Limb (tissue), 2 donors: ENCODE measurements around the gene DIO3.
"Not testable (repeated sequence)": the region's sequence is repeated elsewhere in the genome, so short reads cannot be mapped to it uniquely, and the experiment has no call there.

Experiments
- DNase-seq, 2 donors: peaks; one replicate each; pipeline ENCODE4 v3.0.0-alpha.2; 2016; ENCODE audit errors: extremely low spot score in 2 of 2

Gene DIO3

DNA sequence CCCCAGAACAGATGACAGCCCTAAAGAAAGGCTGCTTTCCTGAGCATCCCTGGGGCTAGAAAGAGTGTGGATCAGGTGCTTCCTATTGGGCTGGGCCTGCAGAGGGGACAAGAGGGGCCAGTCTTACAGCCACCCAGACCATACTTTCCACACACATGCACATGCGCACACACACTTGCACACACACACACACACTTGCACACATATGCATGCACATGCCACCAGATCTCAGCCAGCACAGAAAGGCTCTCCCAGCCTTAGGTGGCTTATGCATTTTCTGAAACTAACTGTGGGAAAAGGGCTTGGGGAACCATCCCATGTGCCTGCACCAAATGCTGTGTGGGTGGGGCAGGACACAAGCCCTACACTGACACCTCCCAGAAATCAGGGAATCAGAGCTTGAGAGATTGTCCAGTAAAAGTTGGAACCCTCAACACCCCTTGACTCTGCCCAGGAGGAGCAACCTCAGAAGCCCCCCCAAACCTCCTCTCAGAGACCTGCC, 2.5 kb upstream of the DIO3 start:
- no peak for DNase-seq

DNA sequence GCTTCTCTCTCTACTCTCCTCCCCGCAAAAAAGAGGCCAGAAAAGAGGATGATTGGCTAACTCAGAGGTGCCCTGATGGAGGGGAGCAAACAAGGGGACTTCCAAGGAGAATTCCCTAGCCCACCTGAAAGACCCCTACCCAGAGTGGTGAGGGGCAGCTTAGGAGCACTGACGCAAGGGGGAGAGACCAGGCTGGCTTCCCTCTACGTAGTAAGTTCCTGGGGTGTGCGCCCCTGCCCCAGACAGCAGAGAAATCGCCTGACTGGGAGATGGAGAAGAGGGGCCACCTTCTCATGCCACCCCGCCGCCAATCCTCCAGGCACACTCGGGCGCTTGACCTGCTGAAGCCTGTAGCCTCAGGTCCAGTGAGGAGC, 2.1 kb upstream of the DIO3 start:
- no peak for DNase-seq

DNA sequence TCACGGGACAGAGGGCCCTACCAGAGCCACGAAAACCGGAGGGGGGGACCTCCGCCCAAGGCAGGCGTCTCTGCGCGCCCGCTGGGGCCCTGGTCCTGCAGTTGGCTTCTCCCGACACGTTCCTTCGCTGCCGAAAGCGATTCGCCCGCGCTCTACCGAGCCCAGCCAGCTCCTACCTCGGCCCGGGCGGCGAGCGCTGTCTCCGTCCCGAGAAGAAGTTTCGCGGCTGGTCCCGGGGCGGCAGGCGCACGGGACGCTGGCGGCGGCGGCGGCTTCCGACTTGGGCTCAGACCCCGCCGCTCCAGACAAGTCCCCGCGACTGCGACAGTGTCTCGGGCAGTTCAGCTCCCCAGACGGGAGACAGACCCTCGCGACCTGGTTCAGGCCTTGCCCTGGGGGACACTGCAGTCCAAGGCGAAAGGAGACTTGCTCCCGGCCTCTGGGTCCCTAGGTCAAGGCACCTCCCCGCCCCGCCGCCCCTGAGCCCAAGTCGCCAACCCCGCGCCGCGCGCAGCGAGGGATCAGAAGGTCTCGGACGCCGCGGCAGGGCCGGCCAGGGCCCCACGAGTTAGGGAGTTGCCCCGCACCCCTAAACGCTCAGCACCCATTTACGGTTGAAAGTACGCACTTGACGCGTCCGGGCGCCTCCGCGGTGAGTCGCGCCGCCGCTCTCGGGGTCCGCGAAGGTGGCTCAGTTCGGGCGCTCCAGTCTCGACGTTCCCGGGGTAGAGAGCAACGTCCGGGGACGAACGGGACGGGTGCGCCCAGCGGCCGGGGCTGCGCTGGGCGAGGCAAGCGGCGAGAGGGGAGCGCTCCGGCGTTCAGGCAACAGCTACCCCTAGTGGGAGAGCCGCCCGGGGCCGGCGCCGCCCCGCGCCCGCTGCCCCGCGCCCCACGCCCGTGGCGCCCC, 1.4 kb upstream of the DIO3 start:
- peak in 1 of 2 donors; percentile 60 for DNase-seq

DNA sequence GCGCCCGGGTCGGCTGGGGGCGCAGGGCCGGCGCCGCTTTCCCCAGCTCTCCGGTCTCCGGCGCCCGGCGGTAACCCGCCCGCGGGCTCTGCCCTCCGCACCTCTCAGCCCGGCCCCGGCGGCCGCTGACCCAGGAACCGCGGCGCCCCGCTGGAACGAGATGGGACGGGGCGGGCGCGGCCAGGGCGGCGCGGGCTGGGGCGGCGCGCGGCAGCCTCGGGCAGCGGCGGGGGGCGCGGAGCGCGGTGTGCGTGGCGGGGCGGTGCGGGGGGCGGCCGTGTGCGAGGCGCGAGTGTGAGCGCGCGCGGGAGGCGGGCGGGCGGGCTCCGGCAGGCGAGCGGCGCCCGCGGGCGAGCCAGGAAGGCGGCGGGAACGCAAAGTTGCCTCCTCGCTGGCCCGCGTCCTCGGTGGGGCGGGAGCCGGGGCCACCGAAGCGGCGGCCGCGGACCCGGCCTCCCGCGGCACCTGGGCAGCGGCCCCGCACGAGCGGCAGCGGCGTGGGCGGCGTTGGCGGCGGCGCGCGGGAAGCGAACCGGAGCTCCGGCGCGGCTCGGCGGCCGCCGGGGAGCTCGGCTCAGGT, 671 bp upstream of the DIO3 start:
- DNase-seq: no peak

DNA sequence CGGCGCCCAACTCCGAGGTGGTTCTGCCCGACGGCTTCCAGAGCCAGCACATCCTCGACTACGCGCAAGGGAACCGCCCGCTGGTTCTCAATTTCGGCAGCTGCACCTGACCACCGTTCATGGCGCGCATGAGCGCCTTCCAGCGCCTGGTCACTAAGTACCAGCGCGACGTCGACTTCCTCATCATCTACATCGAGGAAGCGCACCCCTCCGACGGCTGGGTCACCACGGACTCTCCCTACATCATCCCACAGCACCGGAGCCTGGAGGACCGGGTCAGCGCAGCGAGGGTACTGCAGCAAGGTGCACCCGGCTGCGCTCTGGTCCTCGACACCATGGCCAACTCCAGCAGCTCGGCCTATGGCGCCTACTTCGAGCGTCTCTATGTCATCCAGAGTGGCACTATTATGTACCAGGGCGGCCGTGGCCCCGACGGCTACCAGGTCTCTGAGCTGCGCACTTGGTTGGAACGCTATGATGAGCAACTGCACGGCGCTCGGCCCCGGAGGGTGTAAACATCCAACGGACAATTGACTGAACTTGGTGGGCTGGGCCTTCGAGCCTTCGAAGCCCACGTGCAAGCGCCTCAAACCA, 699 bp downstream of the DIO3 start:
- no peak for DNase-seq

DNA sequence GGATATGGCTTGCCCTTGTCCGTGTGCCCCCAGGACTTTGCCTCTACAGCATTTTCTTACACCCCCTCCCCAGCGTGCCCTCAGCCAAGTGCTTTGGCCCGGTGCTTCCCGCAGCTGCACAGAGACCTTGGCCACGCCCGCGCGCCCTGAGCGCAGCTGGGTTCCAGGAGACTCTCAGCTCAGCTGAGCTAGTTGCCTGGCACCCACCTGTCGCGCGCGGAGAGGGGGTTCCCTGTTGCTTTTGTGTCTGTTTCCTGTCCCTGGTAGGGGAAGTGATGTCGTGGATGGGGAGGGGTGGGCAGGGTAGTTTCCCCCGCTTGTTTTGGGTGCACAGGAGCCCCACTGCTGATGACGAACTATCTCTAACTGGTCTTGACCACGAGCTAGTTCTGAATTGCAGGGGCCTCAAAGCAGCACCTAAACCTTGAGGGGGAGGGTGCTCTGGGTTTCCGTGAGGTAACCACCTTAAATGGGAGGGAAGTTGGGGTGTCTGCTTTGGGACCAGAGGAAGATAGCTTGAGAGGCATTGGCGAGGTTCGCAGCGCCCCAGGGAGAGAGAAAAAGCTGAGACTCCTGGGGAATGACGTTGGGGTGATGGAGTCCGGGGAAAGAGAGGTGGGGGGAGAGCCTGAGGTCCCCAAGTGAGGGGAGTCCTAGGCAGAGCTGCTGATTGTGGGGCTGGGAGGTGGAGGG, 1.5 kb downstream of the DIO3 start:
- no peak for DNase-seq

DNA sequence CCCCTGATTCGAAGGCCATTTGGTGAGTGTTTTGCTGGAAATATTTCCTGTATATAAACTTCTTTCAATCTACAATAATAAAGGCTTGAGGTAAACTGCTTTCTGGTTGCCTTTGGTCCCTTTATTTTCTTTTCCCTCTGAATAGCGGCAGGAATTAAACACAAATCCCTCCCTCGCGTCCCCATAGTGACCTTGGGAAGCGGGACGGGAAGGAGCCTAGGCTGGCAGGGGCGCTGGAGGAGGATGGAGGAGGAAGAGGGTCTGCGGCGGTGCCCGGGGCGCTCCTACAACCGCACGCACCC, 2.0 kb downstream of the DIO3 start:
- DNase-seq: no peak

DNA sequence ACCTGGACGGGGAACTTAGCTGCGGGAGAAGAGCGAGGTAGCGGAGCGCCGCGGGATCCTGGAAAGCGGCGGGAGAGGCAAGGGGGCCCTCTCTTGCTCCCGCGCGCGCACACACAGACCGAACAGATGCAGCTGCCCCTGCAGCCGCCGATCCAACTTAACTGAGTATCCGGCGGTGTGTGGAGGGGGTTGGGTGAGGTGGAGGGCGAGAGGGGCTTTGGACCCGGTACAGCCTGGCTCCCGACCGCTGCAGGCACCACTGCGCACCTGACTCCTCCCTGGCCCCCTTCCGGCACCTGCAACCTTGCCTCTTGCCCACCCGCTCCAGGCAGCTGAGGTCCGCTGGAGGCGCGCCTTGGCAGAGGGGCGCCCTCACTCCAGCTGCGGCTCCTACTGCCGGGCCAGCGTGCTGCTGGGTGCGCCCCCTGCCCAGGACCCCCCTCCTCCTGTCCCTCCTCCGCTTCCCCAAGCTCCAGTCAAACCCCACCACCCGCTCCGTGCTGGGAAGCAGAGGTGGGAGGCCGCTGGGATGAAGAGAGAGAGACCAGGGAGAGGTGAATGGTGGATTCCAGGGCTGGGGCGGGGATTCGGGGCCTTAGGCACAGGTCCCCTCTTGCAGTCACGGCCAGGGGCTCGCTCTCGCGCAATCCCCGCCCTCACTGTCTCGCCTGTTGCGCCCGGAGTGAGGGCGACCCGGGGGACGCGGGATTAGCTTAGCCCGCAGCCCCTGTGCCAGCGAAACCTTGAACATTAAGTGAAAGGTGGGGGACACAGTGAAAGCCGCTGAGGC, 2.6 kb downstream of the DIO3 start:
- no peak for DNase-seq

DNA sequence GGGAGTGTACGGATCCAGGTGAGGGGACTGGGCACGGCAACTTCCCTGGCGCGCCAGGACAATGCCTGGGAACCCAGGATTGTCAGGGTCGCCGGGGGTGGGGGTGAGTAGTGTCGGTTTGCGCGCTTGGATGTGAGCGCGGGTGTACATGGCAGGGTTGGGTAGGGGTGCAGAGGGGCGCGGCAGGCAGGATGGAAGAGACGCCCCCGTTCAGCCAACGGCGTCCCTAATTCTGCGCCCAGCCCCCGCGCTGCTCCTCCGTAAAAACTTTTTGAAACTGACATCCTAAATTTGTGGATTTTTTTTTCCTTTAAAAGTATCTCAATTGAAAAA, 3.1 kb downstream of the DIO3 start:
- DNase-seq: no peak

DNA sequence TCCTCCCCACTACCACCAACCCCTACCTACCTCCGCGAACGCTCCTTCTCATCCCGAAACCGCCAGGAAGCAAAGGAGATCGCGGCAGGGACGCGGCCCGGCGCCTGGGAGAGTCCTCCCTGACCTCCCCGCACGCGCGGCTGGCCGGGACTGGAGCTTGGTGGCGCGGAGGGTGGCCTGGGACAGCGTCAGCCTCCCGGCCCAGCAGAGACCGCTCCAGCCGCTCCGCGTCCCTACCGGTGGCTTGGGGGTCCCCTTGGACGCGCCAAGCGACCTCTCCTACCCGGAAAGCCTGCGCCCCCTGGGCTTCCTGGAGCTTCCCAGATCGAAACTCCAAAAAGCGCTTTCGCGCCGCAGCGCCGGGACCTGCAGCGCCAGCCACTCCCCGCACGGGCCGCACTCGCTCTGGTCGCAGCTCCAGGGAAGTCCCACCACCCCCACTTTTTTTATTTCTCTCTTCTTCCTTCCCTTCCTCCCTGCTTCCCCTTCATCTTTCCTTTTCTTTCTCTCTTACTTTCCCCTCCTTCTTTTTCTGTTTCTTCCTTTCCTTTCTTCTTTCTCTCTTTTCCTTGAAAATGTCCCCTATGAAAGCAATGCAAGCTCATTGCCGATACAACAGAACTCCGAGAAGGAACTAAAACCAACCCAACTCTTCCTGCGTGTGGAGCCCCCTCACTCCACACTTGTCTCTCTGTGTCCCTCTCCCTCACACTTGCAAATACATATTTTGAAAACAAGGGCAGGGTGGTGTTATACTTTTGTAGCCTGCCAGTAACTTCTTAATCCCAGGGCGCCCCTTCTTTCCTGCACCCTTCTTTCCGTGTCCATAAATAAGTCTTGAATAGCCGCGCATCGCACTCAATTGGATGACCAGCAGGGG, 3.8 kb downstream of the DIO3 start:
- DNase-seq: no peak

DNA sequence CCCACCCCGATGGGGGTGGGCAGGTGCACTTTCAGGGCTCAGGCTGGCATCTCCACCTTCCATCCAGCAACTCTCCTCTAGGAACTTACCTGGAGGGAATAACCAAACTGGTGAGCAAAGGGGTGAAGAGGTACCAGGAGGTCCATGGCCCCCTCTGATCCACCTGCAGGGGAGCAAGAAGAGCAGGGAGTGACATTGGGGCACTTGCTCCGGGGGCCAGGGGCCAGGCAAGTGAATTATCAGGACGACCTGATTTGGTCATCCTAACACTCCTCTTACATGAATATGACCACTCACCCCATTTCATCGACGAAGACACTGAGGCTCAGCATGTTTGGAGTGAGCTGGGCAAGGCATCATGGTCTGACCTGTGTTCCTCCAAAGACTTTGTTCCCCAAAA, 6.0 kb downstream of the DIO3 start:
- DNase-seq: no peak

DNA sequence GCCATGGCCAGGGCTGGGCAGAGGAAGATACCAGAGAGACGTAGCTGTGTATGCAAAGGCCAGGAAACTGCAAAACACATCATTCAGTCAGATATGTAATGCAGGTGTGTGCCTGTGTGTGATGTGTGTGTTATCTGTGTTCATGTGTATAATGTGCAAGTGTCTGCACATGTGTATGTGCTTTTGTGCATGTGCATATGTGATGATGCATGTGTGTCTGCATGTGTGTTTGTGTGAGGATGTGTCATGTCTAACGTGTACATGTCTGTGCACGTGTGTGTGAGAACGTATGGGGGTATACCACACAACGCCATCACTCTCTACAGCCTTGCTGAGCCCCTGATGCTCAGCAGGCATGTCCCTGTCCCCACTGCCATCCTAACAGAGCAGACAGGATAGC, 9.7 kb downstream of the DIO3 start:
- no peak for DNase-seq

DNA sequence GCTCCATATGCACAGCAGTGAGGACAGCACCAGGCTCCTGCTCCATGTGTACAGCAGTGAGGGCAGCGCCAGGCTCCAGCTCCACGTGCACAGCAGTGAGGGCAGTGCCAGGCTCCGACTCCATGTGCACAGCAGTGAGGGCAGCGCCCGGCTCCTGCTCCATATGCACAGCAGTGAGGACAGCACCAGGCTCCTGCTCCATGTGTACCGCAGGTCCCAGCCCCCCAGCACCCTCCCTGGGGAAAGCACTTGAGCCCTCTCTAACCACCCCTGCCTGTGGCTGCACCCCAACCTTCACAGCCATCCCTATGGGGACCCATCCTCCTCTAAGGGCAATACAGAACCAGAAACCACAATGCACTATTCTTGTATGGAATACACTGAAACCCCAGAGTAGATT, 11.2 kb downstream of the DIO3 start:
- not testable (repeated sequence) for DNase-seq

DNA sequence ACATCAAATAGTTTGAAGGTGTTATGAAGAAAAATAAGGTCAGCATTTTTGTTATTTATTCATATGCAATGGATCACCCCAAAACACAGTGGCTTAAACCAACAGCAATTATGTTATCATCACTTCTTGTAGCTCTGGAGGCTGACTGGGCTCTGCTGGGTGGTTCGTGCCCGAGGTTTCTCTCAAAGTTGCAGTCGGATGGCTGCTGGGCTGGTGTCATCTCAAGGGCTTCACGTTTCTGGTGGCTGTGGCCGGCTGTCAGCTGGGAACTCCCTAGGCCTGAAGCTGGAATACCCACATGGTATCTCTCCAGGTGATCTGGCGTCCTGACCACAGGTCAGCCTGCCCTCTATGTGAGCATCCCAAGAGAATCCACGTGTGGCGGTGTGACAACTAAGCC, 12.0 kb downstream of the DIO3 start:
- no peak for DNase-seq

DNA sequence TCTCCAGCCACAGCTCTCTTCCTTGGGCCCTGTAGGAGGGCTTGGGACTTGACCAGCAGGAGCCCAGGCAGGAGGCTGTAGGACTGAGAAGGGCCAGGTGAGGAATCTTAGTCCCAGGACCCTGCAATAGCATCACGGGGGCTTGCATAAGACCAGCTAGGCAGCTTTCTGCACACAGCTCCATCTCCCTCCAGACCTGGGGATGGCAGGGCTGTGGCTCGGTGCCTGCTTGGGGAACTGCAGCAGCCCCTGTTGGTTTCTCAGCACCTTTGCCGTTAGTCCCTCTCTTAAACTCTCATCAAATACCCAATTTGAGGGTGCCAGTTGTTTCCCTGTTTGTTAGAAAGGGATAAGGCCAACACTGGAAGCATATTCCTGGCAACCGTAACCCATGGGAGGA, 14.3 kb downstream of the DIO3 start:
- no peak for DNase-seq

DNA sequence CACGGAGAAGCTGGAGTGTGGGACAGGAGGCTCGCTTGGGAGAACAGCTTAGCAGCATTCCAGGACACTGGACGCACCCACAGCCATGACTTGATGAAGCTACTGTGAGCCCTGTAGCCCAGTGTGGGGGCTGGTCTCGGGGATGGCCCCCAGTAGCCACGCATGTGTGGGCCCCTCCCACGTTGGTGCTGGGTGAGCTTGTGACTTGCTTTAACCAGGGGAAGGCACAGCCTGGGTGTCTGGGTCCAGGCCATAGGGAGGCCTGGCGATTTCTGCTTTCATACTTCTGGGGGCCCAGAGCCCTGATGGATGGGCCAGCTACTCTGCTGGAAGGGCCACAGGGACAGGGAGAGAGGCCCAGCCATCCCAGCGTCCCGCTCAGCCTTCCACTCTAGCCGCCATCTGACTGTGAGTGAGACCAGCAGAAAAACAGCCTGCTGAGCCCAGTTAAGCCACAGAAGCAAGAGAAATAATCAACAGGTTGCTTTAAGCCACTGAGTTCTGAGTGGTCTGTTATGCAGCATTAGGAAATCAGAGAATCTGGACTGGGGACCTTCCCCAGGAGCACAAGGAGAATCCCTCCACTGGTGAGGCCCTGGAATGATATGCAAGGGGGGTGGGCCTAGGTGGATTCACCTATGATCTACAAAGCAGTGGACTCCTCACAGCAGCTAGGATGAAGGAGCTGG, 16.1 kb downstream of the DIO3 start:
- no peak for DNase-seq

DNA sequence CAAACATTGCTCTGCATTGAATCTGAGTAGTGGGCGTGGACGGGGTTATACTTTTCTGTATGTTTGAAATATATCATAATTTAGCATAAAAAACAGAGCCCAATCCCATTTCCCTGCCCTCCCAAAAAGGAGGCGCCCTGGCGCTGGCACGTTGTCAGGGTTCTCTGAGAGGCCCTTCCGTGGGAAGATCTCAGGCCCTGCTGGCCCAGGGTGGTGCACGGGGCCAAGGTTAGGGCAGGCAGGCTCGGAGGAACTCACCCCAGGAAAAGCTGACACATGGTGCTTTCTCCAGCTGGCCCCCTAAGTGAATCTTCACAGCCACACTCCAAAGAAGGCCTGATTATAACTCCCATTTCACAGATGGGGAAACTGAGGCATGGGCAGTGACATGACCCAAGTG, 17.2 kb downstream of the DIO3 start:
- DNase-seq: no peak

DNA sequence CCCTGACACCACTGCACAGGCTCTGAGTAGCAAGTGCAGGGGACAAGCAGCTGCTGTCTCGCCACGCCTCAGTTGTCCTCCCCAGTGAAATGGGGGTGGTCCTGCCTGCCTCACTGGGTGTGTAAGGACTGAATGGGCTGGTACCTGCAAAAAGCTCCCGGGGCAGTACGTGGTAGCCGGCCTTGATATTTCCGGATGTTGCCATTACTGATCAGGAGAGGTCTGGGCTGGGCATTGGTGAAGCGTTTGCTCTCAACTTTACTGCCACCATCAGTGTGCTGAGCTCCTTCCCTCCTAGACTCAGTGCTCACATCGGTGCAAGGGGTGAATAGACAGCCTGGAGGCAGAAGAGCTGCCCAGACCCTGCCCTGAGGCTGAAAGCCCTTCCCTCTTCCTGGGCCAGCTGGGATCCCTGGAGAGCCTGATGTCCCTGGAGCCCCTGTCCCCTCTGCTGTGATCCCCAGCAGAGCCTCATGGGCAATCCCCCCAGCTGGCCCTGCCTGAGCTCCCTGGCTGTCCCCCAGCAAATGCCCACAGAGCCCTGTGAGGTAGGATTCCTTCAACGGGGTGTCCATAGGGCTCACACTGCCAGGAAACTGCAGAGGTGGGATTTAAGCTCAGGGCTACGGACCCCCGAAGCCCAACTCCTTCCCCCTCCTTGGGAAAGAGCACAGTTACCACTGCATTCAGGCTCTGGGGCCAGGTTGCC, 18.2 kb downstream of the DIO3 start:
- no peak for DNase-seq

DNA sequence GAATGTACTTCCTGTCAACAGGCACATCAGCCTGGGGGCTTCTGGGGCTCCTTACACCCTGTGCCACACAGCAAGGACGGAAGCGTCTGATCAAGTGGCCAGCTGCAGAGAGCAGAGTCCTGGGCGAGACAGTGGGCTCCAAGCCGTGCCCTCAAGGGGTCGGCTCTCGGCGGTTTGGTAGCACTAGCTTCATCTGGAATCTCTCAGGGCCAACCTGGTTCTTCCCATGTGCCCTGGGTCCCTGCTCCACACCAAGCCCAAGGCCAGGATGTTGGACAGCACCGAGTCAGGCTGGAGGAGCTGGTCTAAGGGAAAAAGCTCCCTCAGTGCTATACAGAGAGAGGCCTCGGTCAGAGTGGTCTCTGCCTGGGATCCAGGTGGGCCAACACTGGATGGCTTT, 20.5 kb downstream of the DIO3 start:
- DNase-seq: no peak
